GM12872 (cell line): ENCODE results near the gene PPM1G.
A peak's percentile ranks its signal among the peaks of the same experiment; 100 is the strongest.

Experiments used
- TF ChIP-seq, protein P1 (sequence below): IDR thresholded peaks from 3 replicates; pipeline ENCODE4 v1.5.1; 2011; ENCODE audit warnings: low read depth, mild to moderate bottlenecking, low read length, moderate library complexity; ENCODE audit not compliant: insufficient read depth

Gene PPM1G

DNA sequence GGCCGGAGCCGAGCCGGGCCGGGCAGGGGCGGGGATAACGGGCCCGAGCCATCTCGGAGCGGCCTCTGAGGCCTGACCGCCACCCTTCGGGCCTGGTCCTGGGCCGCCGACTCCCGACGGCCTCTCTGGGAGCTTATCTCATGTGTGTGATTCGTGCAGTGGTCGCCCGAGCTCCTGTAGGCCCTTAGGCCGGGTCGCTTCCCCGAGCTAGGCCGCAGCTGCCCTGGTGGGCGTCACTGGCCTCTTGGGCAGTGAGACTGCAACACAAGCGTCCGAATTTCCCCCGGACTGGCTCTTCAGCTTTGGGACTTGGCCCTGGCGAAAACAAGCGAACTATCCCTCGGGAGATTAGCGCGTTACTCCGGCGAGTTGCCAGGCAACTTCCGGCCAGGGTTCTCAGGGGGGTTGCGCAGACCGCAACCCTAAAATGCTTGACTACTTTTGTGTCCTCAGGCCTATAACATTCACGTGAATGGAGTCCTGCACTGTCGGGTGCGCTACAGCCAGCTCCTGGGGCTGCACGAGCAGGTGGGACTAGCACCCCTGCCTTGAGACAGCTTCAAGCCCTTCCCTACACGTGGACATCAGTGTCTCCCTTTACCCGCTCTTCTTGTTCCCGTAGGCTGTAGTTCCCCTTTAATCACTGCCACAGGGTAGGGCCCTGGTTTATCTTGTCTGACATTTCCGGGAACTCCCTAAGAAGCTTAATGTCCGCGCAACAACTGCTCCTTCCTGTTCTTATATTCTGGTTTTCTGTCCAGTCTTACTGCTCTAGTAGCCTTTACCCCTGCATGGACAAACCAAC lies 38.4 kb downstream of the PPM1G start:
- TF ChIP-seq, protein P1, sequence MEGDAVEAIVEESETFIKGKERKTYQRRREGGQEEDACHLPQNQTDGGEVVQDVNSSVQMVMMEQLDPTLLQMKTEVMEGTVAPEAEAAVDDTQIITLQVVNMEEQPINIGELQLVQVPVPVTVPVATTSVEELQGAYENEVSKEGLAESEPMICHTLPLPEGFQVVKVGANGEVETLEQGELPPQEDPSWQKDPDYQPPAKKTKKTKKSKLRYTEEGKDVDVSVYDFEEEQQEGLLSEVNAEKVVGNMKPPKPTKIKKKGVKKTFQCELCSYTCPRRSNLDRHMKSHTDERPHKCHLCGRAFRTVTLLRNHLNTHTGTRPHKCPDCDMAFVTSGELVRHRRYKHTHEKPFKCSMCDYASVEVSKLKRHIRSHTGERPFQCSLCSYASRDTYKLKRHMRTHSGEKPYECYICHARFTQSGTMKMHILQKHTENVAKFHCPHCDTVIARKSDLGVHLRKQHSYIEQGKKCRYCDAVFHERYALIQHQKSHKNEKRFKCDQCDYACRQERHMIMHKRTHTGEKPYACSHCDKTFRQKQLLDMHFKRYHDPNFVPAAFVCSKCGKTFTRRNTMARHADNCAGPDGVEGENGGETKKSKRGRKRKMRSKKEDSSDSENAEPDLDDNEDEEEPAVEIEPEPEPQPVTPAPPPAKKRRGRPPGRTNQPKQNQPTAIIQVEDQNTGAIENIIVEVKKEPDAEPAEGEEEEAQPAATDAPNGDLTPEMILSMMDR: no peak

GRCh38 chr2:27370026-27370815 lies 39.2 kb downstream of the PPM1G start, which contains the start of the genes EIF2B4 and SNX17:
TSS of gene EIF2B4 (minus strand) at chr2:27370338. CDS start at chr2:27370314, 24 bp downstream.
TSS of gene SNX17 (plus strand) at chr2:27370616. CDS start at chr2:27370744, 128 bp downstream.
- TF ChIP-seq, protein P1: peak; percentile 75

GRCh38 chr2:27369471-27370025 lies 39.8 kb downstream of the PPM1G start:
- TF ChIP-seq, protein P1: no peak

DNA sequence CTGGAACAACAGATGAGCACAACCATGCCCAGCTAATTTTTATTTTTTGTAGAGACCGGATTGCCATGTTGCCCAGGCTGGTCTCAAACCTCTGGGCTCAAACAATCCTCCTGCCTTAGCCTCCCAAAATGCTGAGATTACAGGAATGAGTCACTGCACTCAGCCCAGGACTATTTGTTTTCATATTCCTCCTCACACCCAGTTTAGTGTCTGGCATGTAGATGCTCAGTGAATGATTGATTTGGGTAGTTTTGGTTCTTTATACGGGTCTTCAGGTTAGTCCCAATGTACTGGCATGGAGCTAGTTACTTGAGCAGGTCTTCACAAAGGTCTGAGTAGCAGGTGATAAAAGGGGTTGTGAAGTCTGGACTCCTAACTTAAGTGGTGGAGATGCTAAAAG lies 45.5 kb downstream of the PPM1G start:
- TF ChIP-seq, protein P1: no peak

GRCh38 chr2:27362678-27363420 lies 46.5 kb downstream of the PPM1G start:
- TF ChIP-seq, protein P1: no peak

DNA sequence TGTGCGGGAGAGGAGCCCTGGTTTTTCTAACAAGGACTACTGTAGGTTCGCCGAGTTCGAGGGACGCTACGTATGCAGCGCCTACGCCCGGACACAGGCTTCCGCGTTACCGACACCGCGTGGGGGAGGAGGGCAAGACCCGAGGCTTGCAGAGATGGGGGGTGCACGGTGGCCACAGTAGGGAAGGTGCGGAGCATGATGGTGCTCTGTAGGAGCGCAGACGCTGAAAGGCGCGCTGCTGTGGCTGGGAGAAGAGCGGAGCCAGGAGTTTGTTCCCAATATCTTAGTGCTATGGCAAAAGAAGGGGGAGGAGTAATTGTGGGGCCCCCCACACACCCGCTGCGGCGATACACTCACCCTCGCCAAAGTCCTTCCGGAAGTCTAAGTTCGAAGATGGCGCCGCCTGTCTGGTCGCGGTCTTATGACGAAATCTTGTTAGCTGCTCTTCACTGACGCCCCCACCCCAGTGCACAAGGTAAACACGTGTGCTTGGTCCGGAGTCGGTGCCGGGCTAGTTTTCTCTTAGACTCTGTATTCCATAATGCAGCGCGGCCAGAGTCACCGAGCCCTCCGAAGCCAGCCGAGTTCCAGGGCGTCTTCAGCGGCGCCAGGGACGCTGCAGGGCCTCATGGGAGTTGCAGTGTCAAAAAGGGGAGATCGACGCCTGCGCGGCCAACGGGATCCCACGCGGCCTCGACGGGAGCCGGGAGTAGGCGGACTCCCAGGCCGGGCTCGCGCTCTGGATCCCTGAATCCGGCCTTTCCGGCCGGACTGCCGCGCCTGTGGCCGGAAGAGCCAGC lies 52.8 kb downstream of the PPM1G start, which contains the start of gene GTF3C2:
TSS of gene GTF3C2 (minus strand) at position 383 of the 800 bp plus-strand sequence. CDS start 13,210 bp downstream, outside the sequence.
- TF ChIP-seq, protein P1: no peak
